ENCODE results near the gene FOSB.

DNA sequence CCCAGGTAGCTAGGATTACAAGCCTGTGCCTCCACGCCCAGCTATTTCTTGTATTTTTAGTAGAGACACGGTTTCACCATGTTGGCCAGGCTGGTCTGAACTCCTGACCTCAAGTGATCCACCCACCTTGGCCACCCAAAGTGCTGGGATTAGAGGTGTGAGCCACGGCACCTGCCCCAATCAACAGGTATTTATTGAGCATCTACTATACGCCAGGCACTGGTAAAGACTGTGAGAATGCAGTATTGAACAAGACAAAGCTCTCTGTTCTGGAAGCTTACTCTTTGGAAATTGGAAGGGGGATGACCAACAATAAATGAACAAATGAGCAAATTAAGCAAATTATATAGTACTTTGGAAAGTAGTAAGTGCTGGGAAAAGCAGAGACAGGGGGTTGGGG, 22.7 kb upstream of the FOSB start:
- no peak for TF ChIP-seq CTCF (IDR thresholded peaks at IDR 0.05)
- no peak for TF ChIP-seq POLR2A (IDR thresholded peaks at IDR 0.05)

All from gastroesophageal sphincter (tissue), 3 donors.